Karpas-422 (cell line): ENCODE data around the gene EEF1AKMT3. TPM values are rescaled to one million over a fixed set of nuclear protein-coding genes. Genes with fewer than 3 reads are reported as not detected.

Experiments
- DNase-seq: peaks from one replicate; pipeline ENCODE4 v3.0.0-alpha.2; 2015
- H2AFZ ChIP-seq: fragments of 200-600 bp; sonication (generic); 2 replicates; pipeline ENCODE4 v1.6.1; 2014; ENCODE audit warnings: antibody characterized with exemption, low read length, mixed read lengths
- H3K27ac ChIP-seq: fragments of 200-600 bp; sonication (generic); 2 replicates; pipeline ENCODE4 v1.5.1; 2014; ENCODE audit warnings: mild to moderate bottlenecking, low read length, moderate library complexity
- H3K27me3 ChIP-seq: fragments of 200-600 bp; sonication (generic); 2 replicates; pipeline ENCODE4 v1.6.1; 2014; ENCODE audit warnings: low read length, mixed read lengths
- H3K36me3 ChIP-seq: fragments of 200-600 bp; sonication (generic); 2 replicates; pipeline ENCODE4 v1.6.1; 2014; ENCODE audit warnings: low read length, mixed read lengths; ENCODE audit not compliant: insufficient read depth
- H3K4me1 ChIP-seq: fragments of 200-600 bp; sonication (generic); 2 replicates; pipeline ENCODE4 v1.6.1; 2014; ENCODE audit warnings: mild to moderate bottlenecking, low read length, mixed read lengths
- H3K4me2 ChIP-seq: fragments of 200-600 bp; sonication (generic); 2 replicates; pipeline ENCODE4 v1.6.1; 2014; ENCODE audit warnings: low read length, low read depth, mild to moderate bottlenecking; ENCODE audit not compliant: poor library complexity, severe bottlenecking
- H3K4me3 ChIP-seq: fragments of 200-600 bp; sonication (generic); 2 replicates; pipeline ENCODE4 v1.5.1; 2014; ENCODE audit warnings: mild to moderate bottlenecking, antibody characterized with exemption, low read length, mixed read lengths
- H3K79me2 ChIP-seq: fragments of 200-600 bp; sonication (generic); 2 replicates; pipeline ENCODE4 v1.6.1; 2014; ENCODE audit warnings: mild to moderate bottlenecking, low read length, mixed read lengths
- H3K9ac ChIP-seq: fragments of 200-600 bp; sonication (generic); 2 replicates; pipeline ENCODE4 v1.6.0; 2014; ENCODE audit warnings: low read length
- H3K9me2 ChIP-seq: fragments of 200-600 bp; sonication (generic), shearing (Covaris generic); replicated peaks from 2 replicates; pipeline ENCODE4 v1.6.0; 2014; ENCODE audit warnings: mild to moderate bottlenecking, low read length, moderate library complexity; ENCODE audit not compliant: insufficient read depth
- H3K9me3 ChIP-seq: fragments of 300-700, 200-600 bp; sonication (generic); 2 replicates; pipeline ENCODE4 v1.6.1; 2014; ENCODE audit warnings: low read length, mixed read lengths
- H4K20me1 ChIP-seq: fragments of 200-600 bp; sonication (generic); 2 replicates; pipeline ENCODE4 v1.6.1; 2014; ENCODE audit warnings: mild to moderate bottlenecking, antibody characterized with exemption, low read length, low read depth; ENCODE audit not compliant: insufficient read depth
- total RNA-seq: library from RNA; depleted of rRNA; stranded (reverse); fragments of >200 nt; shearing (Covaris generic); gene quantifications from 2 replicates; pipeline ENCODE4 v1.2.3, GENCODE V29; 2014; ENCODE audit warnings: low replicate concordance

EEF1AKMT3 gene
- total RNA-seq, 1 experiment from 2014 or later: 5.5 TPM

DNA sequence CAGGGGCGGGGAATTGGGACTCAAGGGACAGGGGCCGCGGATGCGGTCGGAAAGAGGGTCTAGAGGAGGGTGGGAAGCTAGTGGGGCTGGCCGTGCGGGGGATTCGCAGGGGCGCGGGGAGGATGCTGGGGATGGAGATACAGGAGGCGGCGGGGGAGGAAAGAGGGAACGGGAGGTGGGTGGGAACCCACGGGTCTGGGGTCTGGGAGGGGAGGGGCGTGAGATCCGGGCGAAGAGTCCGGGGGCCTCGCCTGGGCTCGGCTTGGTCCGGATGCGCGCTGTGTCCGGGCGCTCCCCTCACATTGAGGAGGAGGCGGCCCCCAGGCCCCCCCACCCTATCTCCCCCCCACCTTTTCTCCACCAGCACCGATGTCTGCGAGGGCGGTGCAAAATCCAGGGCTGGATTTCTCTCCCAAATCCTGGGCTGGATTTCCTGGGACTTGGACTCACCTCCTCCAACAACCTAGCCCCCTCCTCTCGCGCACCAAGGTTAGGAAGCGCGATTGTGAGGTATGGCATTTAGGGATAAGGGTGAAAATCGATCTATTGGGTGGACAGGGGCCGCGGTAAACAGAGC is 33.7 kb upstream of the EEF1AKMT3 start, which contains the start of gene AGAP2:
AGAP2 (minus strand) TSS at position 82 of the 577 bp plus-strand sequence. CDS start 496 bp downstream, outside the sequence.
- H3K79me2 ChIP-seq: peaks cover 30% of the 10 kb centered on the region
- H2AFZ ChIP-seq: no peak within 1 kb of the TSS
- H3K4me1 ChIP-seq: peaks cover 32% of the 10 kb centered on the region
- H3K9me3 ChIP-seq: no peaks in the 10 kb centered on the region
- no peaks in the 10 kb centered on the region for H3K36me3 ChIP-seq
- H3K4me3 ChIP-seq: no peak within 1 kb of the TSS
- no peaks in the 10 kb centered on the region for H4K20me1 ChIP-seq
- DNase-seq: no peak
- H3K27me3 ChIP-seq: no peaks in the 10 kb centered on the region
- H3K27ac ChIP-seq: no peak within 1 kb of the TSS
- no peak within 1 kb of the TSS for H3K9ac ChIP-seq
- H3K4me2 ChIP-seq: no peak within 1 kb of the TSS
- H3K9me2 ChIP-seq: no peaks in the 10 kb centered on the region

GRCh38 chr12:57739387-57739786 is 33.0 kb upstream of the EEF1AKMT3 start:
- no peaks in the 10 kb centered on the region for H3K36me3 ChIP-seq
- H3K9me3 ChIP-seq: no peaks in the 10 kb centered on the region
- H3K4me1 ChIP-seq: peaks cover 38% of the 10 kb centered on the region
- H2AFZ ChIP-seq: no peak overlapping the region
- H3K79me2 ChIP-seq: peaks cover 30% of the 10 kb centered on the region
- no peak for DNase-seq
- no peak overlapping the region for H3K27ac ChIP-seq
- no peak overlapping the region for H3K9ac ChIP-seq
- no peak overlapping the region for H3K4me3 ChIP-seq
- H3K9me2 ChIP-seq: no peaks in the 10 kb centered on the region
- no peaks in the 10 kb centered on the region for H3K27me3 ChIP-seq
- H4K20me1 ChIP-seq: no peaks in the 10 kb centered on the region
- H3K4me2 ChIP-seq: no peak overlapping the region

- peaks cover 30% of the 10 kb centered on the region for H3K79me2 ChIP-seq
- DNase-seq: no peak
- H4K20me1 ChIP-seq: no peaks in the 10 kb centered on the region
- H3K4me2 ChIP-seq: peak overlapping the region; percentile 72
- peak overlapping the region; percentile 82 for H3K9ac ChIP-seq
- no peaks in the 10 kb centered on the region for H3K36me3 ChIP-seq
- H3K27ac ChIP-seq: no peak overlapping the region
- peaks cover 40% of the 10 kb centered on the region for H3K4me1 ChIP-seq
- peak overlapping the region; percentile 83; the same call in 1 of the 2 replicates for H3K4me3 ChIP-seq
- H3K9me2 ChIP-seq: no peaks in the 10 kb centered on the region
- H2AFZ ChIP-seq: no peak overlapping the region
- no peaks in the 10 kb centered on the region for H3K9me3 ChIP-seq
- no peaks in the 10 kb centered on the region for H3K27me3 ChIP-seq
Measured at GRCh38 chr12:57739914-57740538, 32.4 kb upstream of the EEF1AKMT3 start.

- H2AFZ ChIP-seq: no peak overlapping the region
Measured at GRCh38 chr12:57740656-57741412, 31.6 kb upstream of the EEF1AKMT3 start.

GRCh38 chr12:57741413-57741789 is 31.0 kb upstream of the EEF1AKMT3 start:
- Histone ChIP-seq H3K4me1 (peaks cover 44% of the 10 kb centered on the region), H3K79me2 (peaks cover 30% of the 10 kb centered on the region), H3K4me2 (peak overlapping the region; percentile 72), H3K9ac (peak overlapping the region; percentile 82), H3K27ac (peak overlapping the region; percentile 24; the same call in 1 of the 2 replicates), H3K36me3 (no peaks in the 10 kb centered on the region), H3K27me3 (no peaks in the 10 kb centered on the region), H3K9me3 (no peaks in the 10 kb centered on the region), H3K9me2 (no peaks in the 10 kb centered on the region), H4K20me1 (no peaks in the 10 kb centered on the region), H2AFZ (no peak overlapping the region), H3K4me3 (peak overlapping the region; percentile 83)
- no peak for DNase-seq

More at GRCh38 chr12:57740656-57741412, 31.6 kb upstream of the EEF1AKMT3 start:
- no peak overlapping the region for H3K27ac ChIP-seq
- peaks cover 44% of the 10 kb centered on the region for H3K4me1 ChIP-seq
- H3K4me2 ChIP-seq: peak overlapping the region; percentile 72
- peak overlapping the region; percentile 83 for H3K4me3 ChIP-seq
- DNase-seq: peak; percentile 88
- no peaks in the 10 kb centered on the region for H3K36me3 ChIP-seq
- no peaks in the 10 kb centered on the region for H3K9me3 ChIP-seq
- peaks cover 30% of the 10 kb centered on the region for H3K79me2 ChIP-seq
- peak overlapping the region; percentile 82 for H3K9ac ChIP-seq
- H4K20me1 ChIP-seq: no peaks in the 10 kb centered on the region
- H3K9me2 ChIP-seq: no peaks in the 10 kb centered on the region
- no peaks in the 10 kb centered on the region for H3K27me3 ChIP-seq

DNA sequence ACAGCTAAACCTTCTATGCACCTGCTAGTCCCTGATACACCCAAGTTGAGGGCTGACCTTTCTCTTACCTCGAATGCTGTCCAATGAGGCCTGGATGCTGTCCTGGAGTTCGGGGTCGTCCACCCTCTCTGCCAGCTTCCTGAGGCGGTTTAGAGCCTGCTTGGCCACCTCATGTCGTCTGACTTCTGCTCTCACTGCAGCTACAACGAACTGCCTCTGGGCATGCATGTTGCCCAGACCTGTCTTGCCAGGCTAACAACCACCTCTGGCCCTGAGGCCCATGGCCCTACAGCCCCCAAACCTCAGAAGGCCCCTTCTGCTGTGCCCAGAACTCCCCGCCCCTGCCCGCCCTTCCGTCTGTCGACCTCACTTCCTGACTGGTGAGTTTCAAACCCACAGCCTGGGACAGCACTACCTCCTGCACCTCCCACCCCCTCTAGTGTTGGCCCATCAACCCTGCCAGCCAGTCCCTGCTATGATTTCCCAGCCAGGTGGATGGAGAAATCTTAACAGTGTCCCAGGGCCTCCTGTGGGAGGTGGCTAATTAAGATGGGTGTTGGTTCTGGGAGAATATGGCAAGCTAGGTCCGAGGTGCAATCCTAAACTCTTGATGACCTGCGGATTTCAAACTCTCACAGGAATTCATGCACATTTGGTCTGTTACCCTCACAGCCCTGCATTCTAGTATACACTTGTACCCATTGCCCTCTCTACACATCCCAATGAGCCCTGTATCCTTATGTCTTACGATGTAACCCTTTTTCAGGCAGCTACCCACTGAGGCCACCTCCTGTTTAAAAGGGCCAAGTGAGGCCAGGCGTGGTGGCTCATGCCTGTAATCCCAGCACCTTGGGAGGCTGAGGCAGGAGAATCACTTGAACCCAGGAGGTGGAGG is 30.3 kb upstream of the EEF1AKMT3 start:
- Histone ChIP-seq H3K9ac (peak overlapping the region; percentile 82), H4K20me1 (no peaks in the 10 kb centered on the region), H2AFZ (peak overlapping the region; percentile 78; the same call in 1 of the 2 replicates), H3K9me2 (no peaks in the 10 kb centered on the region), H3K9me3 (no peaks in the 10 kb centered on the region), H3K4me1 (peaks cover 44% of the 10 kb centered on the region), H3K4me3 (peak overlapping the region; percentile 83), H3K4me2 (peak overlapping the region; percentile 72), H3K27ac (peak overlapping the region; percentile 43; the same call in 1 of the 2 replicates), H3K27me3 (no peaks in the 10 kb centered on the region), H3K36me3 (peaks cover 2% of the 10 kb centered on the region; the same call in 1 of the 2 replicates), H3K79me2 (peaks cover 30% of the 10 kb centered on the region)
- peak; percentile 90 for DNase-seq

DNA sequence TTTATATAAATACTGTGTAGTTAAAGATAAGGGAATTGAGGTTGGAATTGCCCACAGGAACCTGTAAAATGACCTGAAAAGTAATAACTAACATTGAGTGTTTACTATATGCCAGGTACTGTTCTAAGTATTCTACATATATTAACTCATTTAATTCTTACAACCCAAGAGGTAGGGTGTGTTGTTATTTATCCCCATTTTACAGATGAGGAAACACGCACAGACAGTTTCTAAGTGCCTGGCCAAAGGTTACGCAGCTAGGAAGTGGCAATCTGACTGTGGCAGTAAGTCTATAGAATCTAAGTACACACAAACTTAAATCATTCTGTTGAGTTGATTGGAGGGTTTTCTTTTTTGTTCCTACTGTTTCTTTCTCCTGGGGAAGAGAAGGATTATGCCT is 28.6 kb upstream of the EEF1AKMT3 start:
- peak overlapping the region; percentile 67 for H3K4me3 ChIP-seq
- no peaks in the 10 kb centered on the region for H3K9me2 ChIP-seq
- H3K36me3 ChIP-seq: peaks cover 12% of the 10 kb centered on the region
- H3K79me2 ChIP-seq: peaks cover 30% of the 10 kb centered on the region
- no peaks in the 10 kb centered on the region for H4K20me1 ChIP-seq
- no peak overlapping the region; the same call in 1 of the 2 replicates for H2AFZ ChIP-seq
- peak overlapping the region; percentile 64 for H3K4me2 ChIP-seq
- H3K9ac ChIP-seq: peak overlapping the region; percentile 62
- no peaks in the 10 kb centered on the region for H3K9me3 ChIP-seq
- peaks cover 44% of the 10 kb centered on the region for H3K4me1 ChIP-seq
- no peaks in the 10 kb centered on the region for H3K27me3 ChIP-seq
- H3K27ac ChIP-seq: peak overlapping the region; percentile 31; the same call in 1 of the 2 replicates
- DNase-seq: no peak
